HUES64 (cell line): ENCODE measurements around the gene MUCL1.

Experiments used
- H3K27ac ChIP-seq: 2 replicates; pipeline ENCODE4 v1.7.0; 2013; ENCODE audit warnings: low read depth, low read length, inconsistent platforms
- H3K27me3 ChIP-seq: 2 replicates; pipeline ENCODE4 v1.6.1; 2013; ENCODE audit warnings: mild to moderate bottlenecking, low read length; ENCODE audit not compliant: insufficient read depth
- H3K36me3 ChIP-seq: 2 replicates; pipeline ENCODE4 v1.6.1; 2013; ENCODE audit warnings: mild to moderate bottlenecking, low read length; ENCODE audit not compliant: insufficient read depth
- H3K4me1 ChIP-seq: 2 replicates; pipeline ENCODE4 v1.6.1; 2013; ENCODE audit warnings: mild to moderate bottlenecking, low read length, moderate library complexity; ENCODE audit not compliant: insufficient read depth
- H3K4me3 ChIP-seq: 2 replicates; pipeline ENCODE4 v1.5.1; 2013; ENCODE audit warnings: mild to moderate bottlenecking, low read length, moderate library complexity
- H3K9ac ChIP-seq: 2 replicates; pipeline ENCODE4 v1.6.1; 2013; ENCODE audit warnings: mild to moderate bottlenecking, low read depth, low read length
- H3K9me3 ChIP-seq: 2 replicates; pipeline ENCODE4 v1.6.1; 2013; ENCODE audit warnings: low read depth, low read length; ENCODE audit not compliant: insufficient read depth
- WGBS: fragments of 150-250, 120-280 bp; methylation state at CpG from one replicate; pipeline ENCODE4 v1.1.7; 2013; ENCODE audit warnings: missing lambda C conversion rate; 5-methylcytosine and 5-hydroxymethylcytosine counted together

Gene MUCL1

DNA sequence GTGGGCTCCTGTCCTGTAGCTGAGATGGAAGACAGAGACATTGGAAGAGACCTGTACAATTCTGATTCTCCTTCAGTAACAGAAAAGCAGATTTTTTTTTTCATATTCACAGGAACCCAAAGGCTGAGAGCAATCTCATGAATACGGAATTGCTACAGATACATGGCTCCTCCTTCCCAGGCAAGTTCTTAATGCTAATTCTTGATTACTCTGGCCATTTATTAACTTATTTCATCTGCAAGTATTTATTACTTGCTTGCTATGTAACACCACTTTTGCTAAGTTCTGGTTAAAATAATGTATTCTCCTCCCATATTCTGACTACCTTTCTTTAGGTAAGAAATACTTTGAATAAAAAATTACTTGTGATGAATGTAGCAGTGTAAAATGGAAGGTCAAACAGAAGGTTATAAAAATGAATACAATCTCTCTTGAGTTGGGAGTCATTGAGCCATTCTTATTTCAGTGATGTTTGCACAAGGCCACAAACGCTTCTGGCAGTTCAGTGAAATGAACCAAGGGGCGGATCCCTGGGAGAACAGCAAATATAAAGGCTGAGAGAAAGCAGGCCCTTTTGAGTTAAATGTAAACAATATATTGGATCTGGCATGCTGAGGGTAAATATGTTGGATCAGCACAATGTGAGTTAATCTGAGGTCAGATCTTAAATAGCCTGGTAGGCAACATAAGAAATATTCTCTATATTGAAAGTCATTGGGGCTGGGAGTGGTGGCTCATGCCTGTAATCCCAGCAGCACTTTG lies 37.6 kb downstream of the MUCL1 start:
- Histone ChIP-seq H3K4me3 (no peak overlapping the region), H3K27me3 (no peaks in the 10 kb centered on the region), H3K36me3 (no peaks in the 10 kb centered on the region), H3K9me3 (no peaks in the 10 kb centered on the region), H3K4me1 (peaks cover 9% of the 10 kb centered on the region; the same call in 1 of the 2 replicates), H3K27ac (no peak overlapping the region), H3K9ac (no peak overlapping the region)
- WGBS = 89% methylated on average over 3 of the region's 3 CpGs
